Right atrium auricular region (tissue), 2 donors: Measurements from ENCODE around the gene CUEDC1. TPM values are rescaled to one million over a fixed set of nuclear protein-coding genes. Genes with fewer than 3 reads are reported as not detected.

Experiments
- DNase-seq: peaks from one replicate; pipeline ENCODE4 v3.0.0-alpha.2; 2019; ENCODE audit warnings: low spot score
- H3K27ac ChIP-seq, 2 donors: fragments of 200-600 bp; sonication (generic); 1 replicate in 1 of 2; 2 replicates in 1 of 2; pipeline ENCODE4 v1.5.1; 2016 to 2019
- H3K27me3 ChIP-seq, 2 donors: fragments of 200-600 bp; sonication (generic); one replicate each; pipeline versions ENCODE4 v1.5.1 to v1.6.0; 2017 to 2019
- H3K36me3 ChIP-seq: fragments of 200-600 bp; sonication (generic); one replicate; pipeline ENCODE4 v1.5.1; 2016
- H3K4me1 ChIP-seq, 2 donors: fragments of 200-600 bp; sonication (generic); one replicate each; pipeline versions ENCODE4 v1.5.1 to v1.6.0; 2017 to 2019
- H3K4me3 ChIP-seq, 2 donors: fragments of 200-600 bp; sonication (generic); 1 replicate in 1 of 2; 2 replicates in 1 of 2; pipeline ENCODE4 v1.5.1; 2017 to 2019; ENCODE audit warnings: mild to moderate bottlenecking in 1 of 2, moderate library complexity in 1 of 2
- H3K9me3 ChIP-seq, 2 donors: fragments of 200-600 bp; sonication (generic); one replicate each; pipeline ENCODE4 v1.5.1; 2019
- CTCF ChIP-seq, 2 donors: fragments of 200-600 bp; sonication (generic); IDR thresholded peaks; one replicate each; pipeline ENCODE4 v1.5.1; 2019; ENCODE audit warnings: antibody characterized with exemption in 2 of 2
- total RNA-seq, 2 donors: library from RNA; depleted of rRNA; stranded (reverse); fragments of >200 nt; gene quantifications; one replicate each; pipeline ENCODE4 v1.1.0, GENCODE V29; 2016

The CUEDC1 gene
- total RNA-seq, 2 donors from 2014 or later = 32.5 to 33.3 TPM

GRCh38 chr17:57993471-57994365, 38.5 kb upstream of the CUEDC1 start:
- TF ChIP-seq CTCF (IDR thresholded peaks at IDR 0.05) = no peak
- no peak for DNase-seq
- Histone ChIP-seq H3K27me3 (no peaks in the 10 kb centered on the region), H3K27ac (peak overlapping the region; percentile 61 to 67), H3K36me3 (peaks cover 6% of the 10 kb centered on the region), H3K9me3 (no peaks in the 10 kb centered on the region), H3K4me3 (no peak overlapping the region), H3K4me1 (peaks cover 0 to 35% of the 10 kb centered on the region in 2 donors)

GRCh38 chr17:57991537-57991936, 36.3 kb upstream of the CUEDC1 start:
- no peak for DNase-seq
- Histone ChIP-seq H3K9me3 (no peaks in the 10 kb centered on the region), H3K4me1 (peaks cover 0 to 40% of the 10 kb centered on the region in 2 donors), H3K4me3 (no peak overlapping the region), H3K27me3 (no peaks in the 10 kb centered on the region), H3K36me3 (no peaks in the 10 kb centered on the region), H3K27ac (peak overlapping the region in 1 of 2 donors; percentile 99)
- TF ChIP-seq CTCF (IDR thresholded peaks at IDR 0.05) = no peak

GRCh38 chr17:57990037-57990436, 34.8 kb upstream of the CUEDC1 start:
- H3K4me3 ChIP-seq = no peak overlapping the region
- peak overlapping the region; percentile 98 to 99 for H3K27ac ChIP-seq
- no peaks in the 10 kb centered on the region for H3K27me3 ChIP-seq
- no peak for DNase-seq
- H3K9me3 ChIP-seq = no peaks in the 10 kb centered on the region
- no peaks in the 10 kb centered on the region for H3K36me3 ChIP-seq
- TF ChIP-seq CTCF (IDR thresholded peaks at IDR 0.05) = no peak
- H3K4me1 ChIP-seq = peaks cover 0 to 48% of the 10 kb centered on the region in 2 donors

GRCh38 chr17:57988301-57989250, 33.4 kb upstream of the CUEDC1 start:
- no peaks in the 10 kb centered on the region for H3K36me3 ChIP-seq
- peak overlapping the region; percentile 87 to 91 for H3K4me3 ChIP-seq
- H3K4me1 ChIP-seq = peaks cover 0 to 51% of the 10 kb centered on the region in 2 donors
- H3K27ac ChIP-seq = peak overlapping the region; percentile 98 to 99
- no peak for DNase-seq
- no peak for TF ChIP-seq CTCF (IDR thresholded peaks at IDR 0.05)
- no peaks in the 10 kb centered on the region for H3K27me3 ChIP-seq
- H3K9me3 ChIP-seq = no peaks in the 10 kb centered on the region

GRCh38 chr17:57987581-57988300, 32.5 kb upstream of the CUEDC1 start, which contains the start of gene VEZF1:
Gene VEZF1, minus strand, starts transcription at chr17:57988254. Its CDS starts 143 bp downstream, at chr17:57988111.
- no peak for TF ChIP-seq CTCF (IDR thresholded peaks at IDR 0.05)
- H3K9me3 ChIP-seq = no peaks in the 10 kb centered on the region
- H3K27ac ChIP-seq = peak within 1 kb of the TSS; percentile 98 to 99
- peak within 1 kb of the TSS; percentile 87 to 91 for H3K4me3 ChIP-seq
- no peaks in the 10 kb centered on the region for H3K27me3 ChIP-seq
- peaks cover 0 to 57% of the 10 kb centered on the region in 2 donors for H3K4me1 ChIP-seq
- no peaks in the 10 kb centered on the region for H3K36me3 ChIP-seq
- no peak for DNase-seq
